SK-N-MC (cell line): Measurements from ENCODE around the gene NLRP4.

Experiments used
- EZH2 ChIP-seq: fragments of 200-600 bp; sonication (generic); IDR thresholded peaks from one replicate; pipeline ENCODE4 v1.6.1; 2017; ENCODE audit warnings: antibody characterized with exemption
- POLR2AphosphoS5 ChIP-seq: IDR thresholded peaks from 2 replicates; pipeline ENCODE4 v1.6.1; 2012; ENCODE audit warnings: mild to moderate bottlenecking, low read depth, low read length, borderline replicate concordance

GRCh38 chr19:55832676-55833075 is 3.7 kb upstream of the NLRP4 start:
- TF ChIP-seq EZH2 (no peak), POLR2AphosphoS5 (no peak)
